Mesenchymal stem cell (in vitro differentiated cells and primary cell): ENCODE data around the gene ITGB3.

Source experiments
- DNase-seq: peaks from one replicate; pipeline ENCODE4 v3.0.0-alpha.2; 2013
- H2AFZ ChIP-seq: one replicate; pipeline ENCODE4 v1.6.1; 2013; ENCODE audit warnings: low read depth, mild to moderate bottlenecking, control low read depth, inconsistent platforms, low read length, moderate library complexity
- H2AK5ac ChIP-seq: 2 replicates; pipeline ENCODE4 v1.6.1; 2013; ENCODE audit warnings: low read length, moderate library complexity, mild to moderate bottlenecking, inconsistent platforms; ENCODE audit not compliant: severe bottlenecking
- H2BK120ac ChIP-seq: one replicate; pipeline ENCODE4 v1.6.1; 2013; ENCODE audit warnings: low read depth, mild to moderate bottlenecking, inconsistent platforms, low read length, moderate library complexity
- H2BK12ac ChIP-seq, 2 experiments: one replicate each; pipeline ENCODE4 v1.6.1; 2013; ENCODE audit warnings: inconsistent platforms in 2 of 2, low read length in 2 of 2, mild to moderate bottlenecking in 2 of 2, moderate library complexity in 2 of 2, control low read depth in 1 of 2
- H2BK15ac ChIP-seq: one replicate; pipeline ENCODE4 v1.6.1; 2013; ENCODE audit warnings: mild to moderate bottlenecking, low read depth, inconsistent platforms; ENCODE audit not compliant: poor library complexity, severe bottlenecking
- H2BK5ac ChIP-seq: 2 replicates; pipeline ENCODE4 v1.6.1; 2013; ENCODE audit warnings: low read depth, mild to moderate bottlenecking, low read length, control low read depth, inconsistent platforms; ENCODE audit not compliant: poor library complexity, severe bottlenecking
- H3K14ac ChIP-seq, 2 experiments: one replicate each; pipeline ENCODE4 v1.6.1; 2013; ENCODE audit warnings: inconsistent platforms in 2 of 2, low read length in 2 of 2, control low read depth in 1 of 2, mild to moderate bottlenecking in 1 of 2, moderate library complexity in 1 of 2
- H3K18ac ChIP-seq, 2 experiments: one replicate each; pipeline ENCODE4 v1.6.1; 2013; ENCODE audit warnings: inconsistent platforms in 2 of 2, low read length in 2 of 2, control low read depth in 1 of 2, low read depth in 1 of 2, mild to moderate bottlenecking in 1 of 2
- H3K23ac ChIP-seq, 2 experiments: one replicate each; pipeline ENCODE4 v1.6.1; 2013; ENCODE audit warnings: inconsistent platforms in 2 of 2, low read length in 2 of 2, mild to moderate bottlenecking in 2 of 2, moderate library complexity in 2 of 2, control low read depth in 1 of 2
- H3K27ac ChIP-seq: 2 replicates; pipeline ENCODE4 v1.5.1; 2013; ENCODE audit warnings: mild to moderate bottlenecking, moderate library complexity, low read length, control low read depth, inconsistent platforms; ENCODE audit not compliant: poor library complexity, severe bottlenecking
- H3K27me3 ChIP-seq, 2 experiments: 2 replicates each; pipeline versions ENCODE4 v1.6.1 to v1.7.0; 2013; ENCODE audit warnings: low read length in 2 of 2, mild to moderate bottlenecking in 2 of 2, moderate library complexity in 2 of 2, control low read depth in 1 of 2, inconsistent platforms in 1 of 2; ENCODE audit not compliant: control insufficient read depth in 1 of 2, insufficient read depth in 1 of 2
- H3K36me3 ChIP-seq, 2 experiments: 2 replicates each; pipeline versions ENCODE4 v1.6.1 to v1.7.0; 2013; ENCODE audit warnings: low read length in 2 of 2, control low read depth in 1 of 2, inconsistent platforms in 1 of 2, low read depth in 1 of 2, mild to moderate bottlenecking in 1 of 2; ENCODE audit not compliant: insufficient read depth in 2 of 2, control insufficient read depth in 1 of 2
- H3K4ac ChIP-seq, 2 experiments: one replicate each; pipeline ENCODE4 v1.6.1; 2013; ENCODE audit warnings: inconsistent platforms in 2 of 2, low read length in 2 of 2, mild to moderate bottlenecking in 2 of 2, moderate library complexity in 2 of 2, control low read depth in 1 of 2, low read depth in 1 of 2
- H3K4me1 ChIP-seq: 2 replicates; pipeline ENCODE4 v1.6.1; 2013; ENCODE audit warnings: low read depth, low read length, control low read depth; ENCODE audit not compliant: control insufficient read depth, insufficient read depth
- H3K4me2 ChIP-seq: 2 replicates; pipeline ENCODE4 v1.6.1; 2013; ENCODE audit warnings: low read length, mild to moderate bottlenecking, inconsistent platforms; ENCODE audit not compliant: poor library complexity, severe bottlenecking
- H3K4me3 ChIP-seq, 2 experiments: 2 replicates each; pipeline versions ENCODE4 v1.5.1 to v1.7.0; 2013; ENCODE audit warnings: low read length in 2 of 2, mild to moderate bottlenecking in 2 of 2, control low read depth in 1 of 2, low read depth in 1 of 2; ENCODE audit not compliant: insufficient read depth in 1 of 2
- H3K79me1 ChIP-seq: replicated peaks from 2 replicates; pipeline ENCODE4 v1.6.1; 2013; ENCODE audit warnings: mild to moderate bottlenecking, control low read depth, low read length, inconsistent platforms; ENCODE audit not compliant: poor library complexity, severe bottlenecking
- H3K9ac ChIP-seq: 2 replicates; pipeline ENCODE4 v1.7.0; 2013; ENCODE audit warnings: mild to moderate bottlenecking, low read length, moderate library complexity
- H3K9me3 ChIP-seq: 2 replicates; pipeline ENCODE4 v1.7.0; 2013; ENCODE audit warnings: mild to moderate bottlenecking, low read length; ENCODE audit not compliant: control insufficient read depth
- H4K8ac ChIP-seq: one replicate; pipeline ENCODE4 v1.6.1; 2013; ENCODE audit warnings: inconsistent platforms, mild to moderate bottlenecking, low read length, moderate library complexity
- H4K91ac ChIP-seq: one replicate; pipeline ENCODE4 v1.6.1; 2013; ENCODE audit warnings: mild to moderate bottlenecking, low read length, inconsistent platforms
- WGBS: methylation state at CpG from one replicate; pipeline ENCODE4 v1.1.7; 2013; ENCODE audit warnings: mixed read lengths; 5-methylcytosine and 5-hydroxymethylcytosine counted together

Gene ITGB3

GRCh38 chr17:47317119-47317518, 63.5 kb downstream of the ITGB3 start:
- H3K4me1 ChIP-seq: peaks cover 6% of the 10 kb centered on the region
- H3K36me3 ChIP-seq: peaks cover 4 to 55% of the 10 kb centered on the region in 2 experiments
- no peak overlapping the region for H3K27ac ChIP-seq
- no peak overlapping the region for H2BK5ac ChIP-seq
- no peak overlapping the region for H2BK120ac ChIP-seq
- H3K79me1 ChIP-seq: peaks cover 1% of the 10 kb centered on the region
- no peak overlapping the region for H3K14ac ChIP-seq
- DNase-seq: no peak
- no peak overlapping the region for H3K4me2 ChIP-seq
- no peaks in the 10 kb centered on the region for H3K27me3 ChIP-seq
- no peak overlapping the region for H2BK15ac ChIP-seq
- no peak overlapping the region for H3K23ac ChIP-seq
- no peak overlapping the region for H3K18ac ChIP-seq
- H4K8ac ChIP-seq: no peak overlapping the region
- no peak overlapping the region for H3K4me3 ChIP-seq
- H3K4ac ChIP-seq: no peak overlapping the region
- H3K9me3 ChIP-seq: peaks cover 10% of the 10 kb centered on the region
- no peak overlapping the region for H3K9ac ChIP-seq
- no peak overlapping the region for H2AFZ ChIP-seq
- H2AK5ac ChIP-seq: no peak overlapping the region
- H4K91ac ChIP-seq: no peak overlapping the region
- WGBS: 93% methylated on average over 1 of the region's 2 CpGs
- H2BK12ac ChIP-seq: no peak overlapping the region

- H3K9ac ChIP-seq: no peak overlapping the region
- no peaks in the 10 kb centered on the region for H3K79me1 ChIP-seq
- WGBS: 99% methylated on average over 3 of the region's 3 CpGs
- H2BK12ac ChIP-seq: no peak overlapping the region
- no peak overlapping the region for H3K14ac ChIP-seq
- H3K23ac ChIP-seq: no peak overlapping the region
- H2BK15ac ChIP-seq: no peak overlapping the region
- no peak overlapping the region for H4K91ac ChIP-seq
- DNase-seq: no peak
- H2BK120ac ChIP-seq: no peak overlapping the region
- H4K8ac ChIP-seq: no peak overlapping the region
- no peaks in the 10 kb centered on the region for H3K27me3 ChIP-seq
- H2AK5ac ChIP-seq: no peak overlapping the region
- H2AFZ ChIP-seq: no peak overlapping the region
- no peak overlapping the region for H2BK5ac ChIP-seq
- H3K4ac ChIP-seq: no peak overlapping the region
- no peak overlapping the region for H3K4me2 ChIP-seq
- H3K9me3 ChIP-seq: peaks cover 10% of the 10 kb centered on the region
- H3K4me3 ChIP-seq: no peak overlapping the region
- no peak overlapping the region for H3K27ac ChIP-seq
- no peak overlapping the region for H3K18ac ChIP-seq
- H3K4me1 ChIP-seq: peaks cover 6% of the 10 kb centered on the region
- peaks cover 4 to 45% of the 10 kb centered on the region in 2 experiments for H3K36me3 ChIP-seq
Measured at GRCh38 chr17:47318197-47318918, 64.7 kb downstream of the ITGB3 start.

DNA sequence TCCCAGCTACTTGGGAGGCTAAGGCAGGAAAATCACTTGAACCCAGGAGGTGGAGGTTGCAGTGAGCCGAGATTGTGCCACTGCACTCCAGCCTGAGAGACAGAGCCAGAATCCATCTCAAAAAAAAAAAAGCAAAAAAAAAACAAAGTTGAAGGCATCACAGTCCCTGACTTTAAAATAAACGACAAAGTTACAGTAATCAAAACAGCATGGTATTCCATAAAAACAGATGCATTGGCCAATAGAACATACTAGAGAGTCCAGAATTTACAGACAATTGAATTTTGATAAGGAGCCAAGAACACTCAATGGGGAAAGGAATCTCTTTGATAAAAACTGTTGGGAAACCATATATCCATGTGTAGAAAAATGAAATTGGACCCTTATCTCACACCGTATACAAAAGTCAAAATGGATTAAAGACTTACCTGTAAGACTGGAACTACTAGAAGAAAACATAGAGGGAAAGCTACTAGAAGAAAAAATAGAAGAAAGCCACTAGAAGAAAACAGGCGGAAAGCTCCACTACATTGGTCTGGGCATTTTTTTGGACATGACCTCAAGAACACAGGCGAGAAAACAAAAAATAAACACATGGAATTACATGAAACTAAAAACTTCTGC, 67.4 kb downstream of the ITGB3 start:
- H3K4me1 ChIP-seq: peaks cover 7% of the 10 kb centered on the region
- DNase-seq: no peak
- no peak overlapping the region for H4K8ac ChIP-seq
- H3K23ac ChIP-seq: no peak overlapping the region
- no peak overlapping the region for H3K14ac ChIP-seq
- no peak overlapping the region for H3K18ac ChIP-seq
- WGBS: 75% methylated on average over 2 of the region's 5 CpGs
- no peak overlapping the region for H2BK12ac ChIP-seq
- peaks cover 4 to 25% of the 10 kb centered on the region in 2 experiments for H3K36me3 ChIP-seq
- H3K4me3 ChIP-seq: no peak overlapping the region
- H4K91ac ChIP-seq: no peak overlapping the region
- no peak overlapping the region for H2AFZ ChIP-seq
- peaks cover 10% of the 10 kb centered on the region for H3K9me3 ChIP-seq
- no peak overlapping the region for H3K27ac ChIP-seq
- H2BK5ac ChIP-seq: no peak overlapping the region
- no peak overlapping the region for H3K4ac ChIP-seq
- H3K27me3 ChIP-seq: no peaks in the 10 kb centered on the region
- H3K9ac ChIP-seq: no peak overlapping the region
- H2BK120ac ChIP-seq: no peak overlapping the region
- H3K4me2 ChIP-seq: no peak overlapping the region
- no peak overlapping the region for H2AK5ac ChIP-seq
- no peak overlapping the region for H2BK15ac ChIP-seq
- no peaks in the 10 kb centered on the region for H3K79me1 ChIP-seq

- peak within 1 kb of the TSS; percentile 88 for H4K91ac ChIP-seq
- peaks cover 7% of the 10 kb centered on the region for H3K4me1 ChIP-seq
- H3K27me3 ChIP-seq: no peaks in the 10 kb centered on the region
- peak within 1 kb of the TSS; percentile 75 for H3K27ac ChIP-seq
- H3K4ac ChIP-seq: peak within 1 kb of the TSS; percentile 63 to 92
- H3K14ac ChIP-seq: peak within 1 kb of the TSS in 1 of 2 experiments; percentile 84
- 1% methylated on average over 72 of the region's 72 CpGs for WGBS
- H3K23ac ChIP-seq: peak within 1 kb of the TSS in 1 of 2 experiments; percentile 93
- no peaks in the 10 kb centered on the region for H3K79me1 ChIP-seq
- no peak within 1 kb of the TSS for H2BK5ac ChIP-seq
- peak within 1 kb of the TSS; percentile 93 for H4K8ac ChIP-seq
- peak within 1 kb of the TSS; percentile 56 for H2BK120ac ChIP-seq
- H3K9me3 ChIP-seq: peaks cover 6% of the 10 kb centered on the region
- H2AFZ ChIP-seq: peak within 1 kb of the TSS; percentile 75
- H3K4me2 ChIP-seq: peak within 1 kb of the TSS; percentile 80
- peak within 1 kb of the TSS; percentile 90 to 91 for H3K18ac ChIP-seq
- peak within 1 kb of the TSS; percentile 46 for H2AK5ac ChIP-seq
- H2BK12ac ChIP-seq: peak within 1 kb of the TSS; percentile 59
- peak; percentile 90 for DNase-seq
- H3K9ac ChIP-seq: peak within 1 kb of the TSS; percentile 93
- peak within 1 kb of the TSS; percentile 60 to 84 for H3K4me3 ChIP-seq
- H3K36me3 ChIP-seq: peaks cover 0 to 14% of the 10 kb centered on the region in 2 experiments
- peak within 1 kb of the TSS; percentile 94 for H2BK15ac ChIP-seq
Measured at GRCh38 chr17:47323382-47324223, 70.0 kb downstream of the ITGB3 start, which contains the start of gene EFCAB13. EFCAB13 (plus strand) TSS chr17:47323955; CDS start chr17:47328354, 4,399 bp downstream.
